Activated CD8-positive, alpha-beta T cell treated with anti-CD3 and anti-CD28 coated beads for 36 hours (primary cell): Measurements from ENCODE around the gene PRKCE. TPM values are rescaled to one million over a fixed set of nuclear protein-coding genes. Genes with fewer than 3 reads are reported as not detected.

ENCODE experiments used
- ATAC-seq: fragments of 200-7000 bp; cut with Tn5 transposase; one replicate; pipeline ENCODE4 v1.10.0; 2021; ENCODE audit warnings: mild to moderate bottlenecking, moderate library complexity
- CTCF ChIA-PET: fragments of 350-600 bp; sonication (Branson Sonifier 250); formaldehyde crosslinking; loops from one replicate; lab custom pipeline; 2021; ENCODE audit warnings: antibody characterized with exemption; lab: Charles Lee
- POLR2A ChIA-PET: fragments of 350-600 bp; sonication (Branson Sonifier 250); formaldehyde crosslinking; loops from one replicate; lab custom pipeline; 2021; ENCODE audit warnings: antibody characterized with exemption; lab: Charles Lee
- DNase-seq: peaks from one replicate; pipeline ENCODE4 v3.0.0-alpha.2; 2020
- H3K27ac Mint-ChIP-seq: one replicate; pipeline ENCODE4 v1.8.0; 2021; ENCODE audit warnings: mild to moderate bottlenecking, mixed read lengths
- H3K27me3 Mint-ChIP-seq: one replicate; pipeline ENCODE4 v1.8.0; 2021; ENCODE audit warnings: mixed read lengths
- H3K36me3 Mint-ChIP-seq: one replicate; pipeline ENCODE4 v1.8.0; 2021; ENCODE audit warnings: low read depth, mixed read lengths
- H3K4me1 Mint-ChIP-seq: one replicate; pipeline ENCODE4 v1.8.0; 2021; ENCODE audit warnings: low read depth, mixed read lengths
- H3K4me3 Mint-ChIP-seq: one replicate; pipeline ENCODE4 v1.8.0; 2021; ENCODE audit warnings: mild to moderate bottlenecking, moderate library complexity, mixed read lengths
- H3K9me3 Mint-ChIP-seq: one replicate; pipeline ENCODE4 v1.8.0; 2021; ENCODE audit warnings: mixed read lengths
- intact Hi-C: fragments of 100-400 bp; cut with micrococcal nuclease; formaldehyde crosslinking; loops from one replicate; pipeline ENCODE4 v1.10.0; 2022
- total RNA-seq, 2 experiments: library from RNA; stranded (reverse); gene quantifications; one replicate each; pipeline ENCODE4 v1.2.3, GENCODE V29; 2021
- TF ChIP-seq, protein P1 (sequence below): fragments of 200-600 bp; IDR thresholded peaks from one replicate; pipeline ENCODE4 v1.8.0; 2022; ENCODE audit warnings: antibody characterized with exemption, mild to moderate bottlenecking

PRKCE gene
- total RNA-seq, 2 experiments from 2014 or later = 11.5 to 11.9 TPM

- CTCF ChIA-PET = no interaction called here
These were observed 481.5 kb downstream of the PRKCE start for GRCh38 chr2:46132996-46133395.

GRCh38 chr2:46134531-46135227 lies 483.2 kb downstream of the PRKCE start:
- Mint-ChIP-seq H3K9me3 (no peaks in the 10 kb centered on the region), H3K4me3 (no peak overlapping the region), H3K36me3 (no peaks in the 10 kb centered on the region), H3K27me3 (no peaks in the 10 kb centered on the region), H3K27ac (no peak overlapping the region), H3K4me1 (no peaks in the 10 kb centered on the region)
- POLR2A ChIA-PET = no interaction called here
- no peak for ATAC-seq
- no peak for DNase-seq
- TF ChIP-seq, protein P1, sequence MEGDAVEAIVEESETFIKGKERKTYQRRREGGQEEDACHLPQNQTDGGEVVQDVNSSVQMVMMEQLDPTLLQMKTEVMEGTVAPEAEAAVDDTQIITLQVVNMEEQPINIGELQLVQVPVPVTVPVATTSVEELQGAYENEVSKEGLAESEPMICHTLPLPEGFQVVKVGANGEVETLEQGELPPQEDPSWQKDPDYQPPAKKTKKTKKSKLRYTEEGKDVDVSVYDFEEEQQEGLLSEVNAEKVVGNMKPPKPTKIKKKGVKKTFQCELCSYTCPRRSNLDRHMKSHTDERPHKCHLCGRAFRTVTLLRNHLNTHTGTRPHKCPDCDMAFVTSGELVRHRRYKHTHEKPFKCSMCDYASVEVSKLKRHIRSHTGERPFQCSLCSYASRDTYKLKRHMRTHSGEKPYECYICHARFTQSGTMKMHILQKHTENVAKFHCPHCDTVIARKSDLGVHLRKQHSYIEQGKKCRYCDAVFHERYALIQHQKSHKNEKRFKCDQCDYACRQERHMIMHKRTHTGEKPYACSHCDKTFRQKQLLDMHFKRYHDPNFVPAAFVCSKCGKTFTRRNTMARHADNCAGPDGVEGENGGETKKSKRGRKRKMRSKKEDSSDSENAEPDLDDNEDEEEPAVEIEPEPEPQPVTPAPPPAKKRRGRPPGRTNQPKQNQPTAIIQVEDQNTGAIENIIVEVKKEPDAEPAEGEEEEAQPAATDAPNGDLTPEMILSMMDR = no peak
- intact Hi-C loops = no loop called here
- CTCF ChIA-PET = no interaction called here

More at GRCh38 chr2:46132996-46133395, 481.5 kb downstream of the PRKCE start:
- Mint-ChIP-seq H3K4me3 (no peak overlapping the region), H3K4me1 (no peaks in the 10 kb centered on the region), H3K27me3 (no peaks in the 10 kb centered on the region), H3K27ac (no peak overlapping the region), H3K36me3 (no peaks in the 10 kb centered on the region), H3K9me3 (no peaks in the 10 kb centered on the region)
- intact Hi-C loops = no loop called here
- DNase-seq (no peak), ATAC-seq (no peak)
- POLR2A ChIA-PET = no interaction called here
- TF ChIP-seq, protein P1 = no peak

DNA sequence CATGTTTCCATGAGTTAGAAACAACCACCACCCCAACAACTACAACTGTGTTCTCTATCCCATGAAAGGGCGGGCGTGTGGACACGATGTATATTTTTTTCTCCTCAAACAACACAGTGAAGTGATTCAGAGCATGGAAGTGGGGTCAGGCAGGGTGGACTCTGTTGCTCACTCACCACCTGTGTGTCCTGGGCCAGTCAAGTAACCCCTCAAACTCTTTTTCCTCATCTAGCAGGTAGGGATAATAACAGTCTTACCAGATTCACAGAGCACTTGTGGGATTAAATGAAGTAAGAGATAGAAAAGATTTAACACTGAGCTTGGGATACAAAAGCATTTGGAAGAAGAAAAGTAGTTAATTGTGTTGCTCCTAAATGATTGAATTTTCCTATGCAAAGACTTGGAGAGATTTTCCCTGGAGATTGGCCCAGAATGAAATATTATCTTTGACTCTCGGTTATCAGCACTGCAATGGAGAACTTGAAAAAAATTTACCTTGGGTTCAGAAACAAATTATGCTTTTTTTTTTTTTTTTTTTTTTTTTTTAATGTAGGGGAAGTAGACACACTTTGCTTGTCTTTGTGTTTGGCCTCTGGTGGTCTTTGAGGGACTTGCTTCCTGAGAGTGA lies 483.9 kb downstream of the PRKCE start:
- DNase-seq (no peak), ATAC-seq (no peak)
- TF ChIP-seq, protein P1 = no peak
- no peaks in the 10 kb centered on the region for H3K27me3 Mint-ChIP-seq
- H3K27ac Mint-ChIP-seq = no peak overlapping the region
- H3K9me3 Mint-ChIP-seq = no peaks in the 10 kb centered on the region
- POLR2A ChIA-PET = no interaction called here
- H3K4me1 Mint-ChIP-seq = no peaks in the 10 kb centered on the region
- intact Hi-C loops = no loop called here
- H3K36me3 Mint-ChIP-seq = no peaks in the 10 kb centered on the region
- CTCF ChIA-PET = no interaction called here
- no peak overlapping the region for H3K4me3 Mint-ChIP-seq

- DNase-seq (no peak), ATAC-seq (no peak)
- Mint-ChIP-seq H3K9me3 (no peaks in the 10 kb centered on the region), H3K36me3 (no peaks in the 10 kb centered on the region), H3K27ac (no peak overlapping the region), H3K4me3 (no peak overlapping the region), H3K27me3 (no peaks in the 10 kb centered on the region), H3K4me1 (no peaks in the 10 kb centered on the region)
- intact Hi-C loops = no loop called here
- TF ChIP-seq, protein P1 = no peak
- ChIA-PET CTCF (no interaction called here), POLR2A (interaction anchor here (0.9 kb wide), 1 partner anchor 10 kb away, joined by 4 read pairs; no protein-coding TSS in a partner anchor)
These were observed 484.5 kb downstream of the PRKCE start for GRCh38 chr2:46135958-46136357.

DNA sequence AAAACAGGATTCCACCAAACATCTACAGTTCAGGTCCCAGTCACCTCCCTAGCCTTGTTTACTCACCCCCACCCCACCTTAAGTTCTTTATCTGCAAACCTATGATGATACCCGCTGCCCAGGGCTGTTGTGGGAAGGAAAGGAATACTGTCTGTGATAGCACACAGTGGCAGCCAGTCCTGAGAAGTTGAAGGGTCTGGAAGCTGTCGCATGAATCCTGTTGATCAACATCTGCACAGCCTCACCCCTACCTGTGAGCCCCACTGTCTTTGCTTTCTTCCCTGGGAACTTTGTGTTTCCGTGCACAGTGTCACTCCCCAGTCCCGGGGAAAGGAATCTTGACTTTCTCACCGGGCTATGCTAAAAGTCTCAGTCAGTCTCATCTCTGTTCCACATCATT lies 485.0 kb downstream of the PRKCE start:
- DNase-seq (no peak), ATAC-seq (no peak)
- CTCF ChIA-PET = no interaction called here
- H3K36me3 Mint-ChIP-seq = no peaks in the 10 kb centered on the region
- POLR2A ChIA-PET = interaction anchor here (0.9 kb wide), 1 partner anchor 10 kb away, joined by 4 read pairs; no protein-coding TSS in a partner anchor
- H3K4me1 Mint-ChIP-seq = no peaks in the 10 kb centered on the region
- intact Hi-C loops = no loop called here
- no peaks in the 10 kb centered on the region for H3K27me3 Mint-ChIP-seq
- H3K9me3 Mint-ChIP-seq = no peaks in the 10 kb centered on the region
- no peak overlapping the region for H3K27ac Mint-ChIP-seq
- TF ChIP-seq, protein P1 = no peak
- H3K4me3 Mint-ChIP-seq = no peak overlapping the region
